HG02623 (cell line): ENCODE results near the gene GAS2L1.
"Not testable (repeated sequence)": the region's sequence is repeated elsewhere in the genome, so short reads cannot be mapped to it uniquely, and the experiment has no call there.

Experiments used
- ATAC-seq: cut with Tn5 transposase; IDR thresholded peaks from one replicate; pipeline ENCODE4 v1.9.1; 2021; ENCODE audit warnings: moderate library complexity; ENCODE audit not compliant: unreplicated experiment

Gene GAS2L1

GRCh38 chr22:29340566-29340965 is 34.1 kb downstream of the GAS2L1 start:
- ATAC-seq = no peak

GRCh38 chr22:29341056-29341848 is 34.8 kb downstream of the GAS2L1 start:
- no peak for ATAC-seq

- no peak for ATAC-seq
These were observed 35.3 kb downstream of the GAS2L1 start for GRCh38 chr22:29341849-29342127.

GRCh38 chr22:29342177-29342576 is 35.7 kb downstream of the GAS2L1 start:
- ATAC-seq = no peak

GRCh38 chr22:29342577-29343312 is 36.3 kb downstream of the GAS2L1 start:
- no peak for ATAC-seq

GRCh38 chr22:29343313-29343805 is 36.9 kb downstream of the GAS2L1 start:
- ATAC-seq = no peak

GRCh38 chr22:29344137-29344536 is 37.7 kb downstream of the GAS2L1 start:
- ATAC-seq = no peak

GRCh38 chr22:29344889-29345288 is 38.4 kb downstream of the GAS2L1 start:
- not testable (repeated sequence) for ATAC-seq

- ATAC-seq = no peak
These were observed 39.5 kb downstream of the GAS2L1 start for GRCh38 chr22:29345932-29346331.

GRCh38 chr22:29346659-29347058 is 40.2 kb downstream of the GAS2L1 start:
- no peak for ATAC-seq

- no peak for ATAC-seq
These were observed 41.6 kb downstream of the GAS2L1 start for GRCh38 chr22:29348041-29348440.

GRCh38 chr22:29348956-29349355 is 42.5 kb downstream of the GAS2L1 start:
- no peak for ATAC-seq

GRCh38 chr22:29351042-29351441 is 44.6 kb downstream of the GAS2L1 start:
- ATAC-seq = no peak

GRCh38 chr22:29351891-29352290 is 45.4 kb downstream of the GAS2L1 start:
- no peak for ATAC-seq

- no peak for ATAC-seq
These were observed 46.3 kb downstream of the GAS2L1 start for GRCh38 chr22:29352778-29353177.

GRCh38 chr22:29353286-29353685 is 46.8 kb downstream of the GAS2L1 start:
- no peak for ATAC-seq

- no peak for ATAC-seq
These were observed 47.4 kb downstream of the GAS2L1 start for GRCh38 chr22:29353860-29354259.

GRCh38 chr22:29357193-29357890 is 50.9 kb downstream of the GAS2L1 start:
- not testable (repeated sequence) for ATAC-seq

GRCh38 chr22:29359469-29359868 is 53.0 kb downstream of the GAS2L1 start:
- ATAC-seq = no peak
